T-cell (primary cell): ENCODE measurements around the gene ERBB2. TPM values are rescaled to one million over a fixed set of nuclear protein-coding genes. Genes with fewer than 3 reads are reported as not detected.
"Not testable (repeated sequence)": the region's sequence is repeated elsewhere in the genome, so short reads cannot be mapped to it uniquely, and the experiment has no call there.

Source experiments
- ATAC-seq, 4 experiments: fragments of 200-7000 bp in 3 of 4; fragments of 150-1000 bp in 1 of 4; cut with Tn5 transposase; replicated peaks in 1 of 4; 1 replicate in 3 of 4; 2 replicates in 1 of 4; pipeline ENCODE4 v1.10.0; 2021; ENCODE audit warnings: moderate library complexity in 3 of 4, mild to moderate bottlenecking in 2 of 4, moderate number of reproducible peaks in 1 of 4
- CTCF ChIA-PET, 2 donors: fragments of 300-600 bp; sonication (Branson Sonifier 250); formaldehyde crosslinking; loops; one replicate each; lab custom pipeline; 2022; ENCODE audit warnings: antibody characterized with exemption in 2 of 2; lab: Charles Lee
- POLR2A ChIA-PET, 2 donors: fragments of 300-600 bp; sonication (Branson Sonifier 250); formaldehyde crosslinking; loops; one replicate each; lab custom pipeline; 2022; ENCODE audit warnings: antibody characterized with exemption in 2 of 2; lab: Charles Lee
- DNase-seq, 35 experiments: peaks; one replicate each; pipeline versions ENCODE4 v3.0.0 to v3.0.0-alpha.2; 2013 to 2023
- H3K27ac ChIP-seq: one replicate; pipeline ENCODE4 v1.5.1; 2013; ENCODE audit warnings: low read length
- H3K27me3 ChIP-seq, 2 experiments: replicated peaks in 1 of 2; 1 replicate in 1 of 2; 2 replicates in 1 of 2; pipeline versions ENCODE4 v1.6.1 to v1.7.0; 2013; ENCODE audit warnings: low read length in 1 of 2, mixed read lengths in 1 of 2; ENCODE audit not compliant: control insufficient read depth in 2 of 2, insufficient read depth in 2 of 2; ENCODE audit errors: extremely low read depth in 1 of 2
- H3K36me3 ChIP-seq, 2 donors: 1 replicate in 1 of 2; 2 replicates in 1 of 2; pipeline versions ENCODE4 v1.6.1 to v1.7.0; 2013; ENCODE audit warnings: low read length in 1 of 2; ENCODE audit not compliant: control insufficient read depth in 2 of 2, insufficient read depth in 1 of 2; ENCODE audit errors: extremely low read depth in 1 of 2
- H3K4me1 ChIP-seq, 2 experiments: 1 replicate in 1 of 2; 2 replicates in 1 of 2; pipeline versions ENCODE4 v1.6.1 to v1.7.0; 2013; ENCODE audit warnings: low read length in 2 of 2, mixed read lengths in 1 of 2; ENCODE audit not compliant: insufficient read depth in 2 of 2, control insufficient read depth in 1 of 2; ENCODE audit errors: extremely low read depth in 1 of 2
- H3K4me3 ChIP-seq, 2 donors: 1 replicate in 1 of 2; 2 replicates in 1 of 2; pipeline versions ENCODE4 v1.5.1 to v1.7.0; 2013; ENCODE audit warnings: mild to moderate bottlenecking in 2 of 2, low read length in 1 of 2, moderate library complexity in 1 of 2; ENCODE audit not compliant: control insufficient read depth in 1 of 2; ENCODE audit errors: extremely low read depth in 1 of 2
- H3K9me3 ChIP-seq: 2 replicates; pipeline ENCODE4 v1.7.0; 2013
- H3K27ac Mint-ChIP-seq, 2 donors: one replicate each; pipeline ENCODE4 v1.8.0; 2020 to 2021; ENCODE audit warnings: mild to moderate bottlenecking in 2 of 2, mixed read lengths in 2 of 2
- H3K27me3 Mint-ChIP-seq, 2 donors: one replicate each; pipeline ENCODE4 v1.8.0; 2021 to 2022; ENCODE audit warnings: mixed read lengths in 2 of 2
- H3K36me3 Mint-ChIP-seq: one replicate; pipeline ENCODE4 v1.8.0; 2021; ENCODE audit warnings: mixed read lengths
- H3K4me1 Mint-ChIP-seq, 3 donors: one replicate each; pipeline ENCODE4 v1.8.0; 2020 to 2022; ENCODE audit warnings: mixed read lengths in 3 of 3, mild to moderate bottlenecking in 1 of 3
- H3K4me3 Mint-ChIP-seq, 3 donors: one replicate each; pipeline ENCODE4 v1.8.0; 2020 to 2022; ENCODE audit warnings: mild to moderate bottlenecking in 3 of 3, mixed read lengths in 3 of 3, moderate library complexity in 3 of 3
- H3K9me3 Mint-ChIP-seq, 3 donors: one replicate each; pipeline ENCODE4 v1.8.0; 2020 to 2022; ENCODE audit warnings: mixed read lengths in 3 of 3
- WGBS: methylation state at CpG from one replicate; pipeline ENCODE4 v1.1.5; 2013; ENCODE audit warnings: missing lambda C conversion rate; ENCODE audit not compliant: insufficient coverage; 5-methylcytosine and 5-hydroxymethylcytosine counted together
- total RNA-seq, 35 experiments: library from RNA in 6 of 35; stranded (reverse) in 6 of 35; fragments of 120-200 nt in 1 of 35; gene quantifications; one replicate each; pipeline versions ENCODE4 v1.2.1 to v1.2.4 and lab custom pipeline; 2013 to 2026

ERBB2 gene
- total RNA-seq, 5 donors from 2014 or later (not counting 1 experiment from before 2014, with no cell fraction given): 4.1 to 8.8 (median 6.0) TPM

- peaks cover 0 to 18% of the 10 kb centered on the region in 2 donors for H3K27me3 Mint-ChIP-seq
- peaks cover under 1 to 2% of the 10 kb centered on the region in 2 experiments for H3K4me1 ChIP-seq
- peaks cover 0 to 48% of the 10 kb centered on the region in 2 experiments for H3K27me3 ChIP-seq
- H3K4me1 Mint-ChIP-seq: peaks cover 0 to 11% (median 0%) of the 10 kb centered on the region in 3 donors
- peaks cover 0 to 2% of the 10 kb centered on the region in 2 donors for H3K36me3 ChIP-seq
- no peak overlapping the region for H3K4me3 ChIP-seq
- no peak overlapping the region for H3K27ac ChIP-seq
- H3K27ac Mint-ChIP-seq: no peak overlapping the region
- WGBS: 96% methylated on average over 4 of the region's 8 CpGs
- no peaks in the 10 kb centered on the region for H3K9me3 ChIP-seq
- no peaks in the 10 kb centered on the region for H3K36me3 Mint-ChIP-seq
- no peaks in the 10 kb centered on the region for H3K9me3 Mint-ChIP-seq
- POLR2A ChIA-PET: no interaction called here
- no peak overlapping the region for H3K4me3 Mint-ChIP-seq
- CTCF ChIA-PET: no interaction called here
- DNase-seq (no peak), ATAC-seq (no peak)
Observed at GRCh38 chr17:39744836-39745215, 45.0 kb downstream of the ERBB2 start.

DNA sequence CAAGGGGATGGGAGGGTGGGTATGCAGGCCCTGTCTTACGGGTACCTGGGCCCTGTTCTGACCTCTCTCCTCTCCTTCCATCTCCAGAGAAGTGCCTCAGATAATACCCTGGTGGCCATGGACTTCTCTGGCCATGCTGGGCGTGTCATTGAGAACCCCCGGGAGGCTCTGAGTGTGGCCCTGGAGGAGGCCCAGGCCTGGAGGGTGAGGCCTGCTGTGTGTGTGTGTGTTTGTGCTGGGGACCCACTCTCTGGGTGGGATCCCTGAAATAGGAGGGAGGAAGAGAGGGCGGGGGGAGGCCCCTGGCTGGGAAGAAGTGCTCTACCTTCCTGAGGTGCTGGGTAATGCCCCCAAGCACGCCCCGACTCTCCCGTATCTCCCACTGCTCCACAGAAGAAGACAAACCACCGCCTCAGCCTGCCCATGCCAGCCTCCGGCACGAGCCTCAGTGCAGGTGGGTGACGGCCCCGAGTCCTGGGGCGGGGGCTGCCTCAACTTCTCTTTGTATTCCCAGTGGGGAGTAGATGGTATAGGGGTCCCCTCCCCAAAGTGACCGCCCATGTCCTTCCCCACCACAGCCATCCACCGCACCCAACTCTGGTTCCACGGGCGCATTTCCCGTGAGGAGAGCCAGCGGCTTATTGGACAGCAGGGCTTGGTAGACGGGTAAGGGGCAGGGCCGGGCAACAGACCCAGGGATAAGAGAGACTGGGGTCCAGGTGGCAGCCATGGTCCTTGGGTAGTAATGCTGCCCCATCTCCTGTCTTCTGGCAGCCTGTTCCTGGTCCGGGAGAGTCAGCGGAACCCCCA lies 45.7 kb downstream of the ERBB2 start:
- H3K36me3 Mint-ChIP-seq: no peaks in the 10 kb centered on the region
- DNase-seq: no peak
- no peak overlapping the region for H3K27ac Mint-ChIP-seq
- H3K27ac ChIP-seq: no peak overlapping the region
- no peaks in the 10 kb centered on the region for H3K9me3 ChIP-seq
- POLR2A ChIA-PET: no interaction called here
- H3K4me1 Mint-ChIP-seq: peaks cover 0 to 4% (median 0%) of the 10 kb centered on the region in 3 donors
- peaks cover 0 to 43% of the 10 kb centered on the region in 2 experiments for H3K27me3 ChIP-seq
- no peaks in the 10 kb centered on the region for H3K9me3 Mint-ChIP-seq
- no peak overlapping the region for H3K4me3 ChIP-seq
- CTCF ChIA-PET: interaction anchor here in 1 of 2 donors (0.6 kb wide), 1 partner anchor 16 kb away, joined by 3 read pairs; no protein-coding TSS in a partner anchor
- no peak overlapping the region for H3K4me3 Mint-ChIP-seq
- no peak for ATAC-seq
- no peaks in the 10 kb centered on the region for H3K4me1 ChIP-seq
- peaks cover 0 to 2% of the 10 kb centered on the region in 2 donors for H3K36me3 ChIP-seq
- 98% methylated on average over 11 of the region's 23 CpGs for WGBS
- H3K27me3 Mint-ChIP-seq: peaks cover 0 to 11% of the 10 kb centered on the region in 2 donors

GRCh38 chr17:39746145-39746461 lies 46.2 kb downstream of the ERBB2 start:
- ChIA-PET CTCF (interaction anchor here in 1 of 2 donors (0.6 kb wide), 1 partner anchor 16 kb away, joined by 3 read pairs; no protein-coding TSS in a partner anchor), POLR2A (no interaction called here)
- ATAC-seq (no peak), DNase-seq (no peak)
- H3K4me1 ChIP-seq: no peaks in the 10 kb centered on the region
- no peaks in the 10 kb centered on the region for H3K9me3 Mint-ChIP-seq
- H3K4me3 ChIP-seq: no peak overlapping the region
- H3K27me3 Mint-ChIP-seq: peaks cover 0 to 6% of the 10 kb centered on the region in 2 donors
- 100% methylated on average over 2 of the region's 7 CpGs for WGBS
- H3K4me3 Mint-ChIP-seq: no peak overlapping the region
- no peak overlapping the region for H3K27ac ChIP-seq
- H3K9me3 ChIP-seq: no peaks in the 10 kb centered on the region
- peaks cover 0 to 2% of the 10 kb centered on the region in 2 donors for H3K36me3 ChIP-seq
- no peak overlapping the region for H3K27ac Mint-ChIP-seq
- H3K36me3 Mint-ChIP-seq: no peaks in the 10 kb centered on the region
- H3K4me1 Mint-ChIP-seq: no peaks in the 10 kb centered on the region
- H3K27me3 ChIP-seq: peaks cover 0 to 41% of the 10 kb centered on the region in 2 experiments

- Histone ChIP-seq H3K9me3 (no peaks in the 10 kb centered on the region), H3K36me3 (peaks cover 0 to 2% of the 10 kb centered on the region in 2 donors), H3K27me3 (peaks cover 0 to 28% of the 10 kb centered on the region in 2 experiments), H3K4me1 (peaks cover 0 to 11% of the 10 kb centered on the region in 2 experiments), H3K4me3 (no peak overlapping the region), H3K27ac (no peak overlapping the region)
- POLR2A ChIA-PET: no interaction called here
- Mint-ChIP-seq H3K27me3 (peaks cover 0 to 3% of the 10 kb centered on the region in 2 donors), H3K9me3 (no peaks in the 10 kb centered on the region), H3K27ac (no peak overlapping the region), H3K36me3 (no peaks in the 10 kb centered on the region), H3K4me1 (peaks cover 3 to 8% (median 5%) of the 10 kb centered on the region in 3 donors), H3K4me3 (no peak overlapping the region)
- CTCF ChIA-PET: no interaction called here
- no peak for ATAC-seq
- 100% methylated on average over 3 of the region's 4 CpGs for WGBS
- no peak for DNase-seq
Observed at GRCh38 chr17:39747745-39748144, 47.9 kb downstream of the ERBB2 start.

GRCh38 chr17:39748444-39749034 lies 48.7 kb downstream of the ERBB2 start:
- H3K27ac ChIP-seq, H3K27ac Mint-ChIP-seq, H3K4me3 Mint-ChIP-seq, DNase-seq, H3K9me3 ChIP-seq, H3K36me3 ChIP-seq, H3K27me3 Mint-ChIP-seq, ATAC-seq, H3K4me3 ChIP-seq, H3K9me3 Mint-ChIP-seq, H3K36me3 Mint-ChIP-seq, POLR2A ChIA-PET: not testable (repeated sequence)
- WGBS: 100% methylated on average over 1 of the region's 8 CpGs
- H3K27me3 ChIP-seq: peaks cover 0 to 20% of the 10 kb centered on the region in 2 experiments
- peaks cover 10 to 16% (median 12%) of the 10 kb centered on the region in 3 donors for H3K4me1 Mint-ChIP-seq
- CTCF ChIA-PET: interaction anchor here in 1 of 2 donors (1.1 kb wide), 1 partner anchor 127 kb away, joined by 3 read pairs; no protein-coding TSS in a partner anchor
- peaks cover 2 to 19% of the 10 kb centered on the region in 2 experiments for H3K4me1 ChIP-seq

DNA sequence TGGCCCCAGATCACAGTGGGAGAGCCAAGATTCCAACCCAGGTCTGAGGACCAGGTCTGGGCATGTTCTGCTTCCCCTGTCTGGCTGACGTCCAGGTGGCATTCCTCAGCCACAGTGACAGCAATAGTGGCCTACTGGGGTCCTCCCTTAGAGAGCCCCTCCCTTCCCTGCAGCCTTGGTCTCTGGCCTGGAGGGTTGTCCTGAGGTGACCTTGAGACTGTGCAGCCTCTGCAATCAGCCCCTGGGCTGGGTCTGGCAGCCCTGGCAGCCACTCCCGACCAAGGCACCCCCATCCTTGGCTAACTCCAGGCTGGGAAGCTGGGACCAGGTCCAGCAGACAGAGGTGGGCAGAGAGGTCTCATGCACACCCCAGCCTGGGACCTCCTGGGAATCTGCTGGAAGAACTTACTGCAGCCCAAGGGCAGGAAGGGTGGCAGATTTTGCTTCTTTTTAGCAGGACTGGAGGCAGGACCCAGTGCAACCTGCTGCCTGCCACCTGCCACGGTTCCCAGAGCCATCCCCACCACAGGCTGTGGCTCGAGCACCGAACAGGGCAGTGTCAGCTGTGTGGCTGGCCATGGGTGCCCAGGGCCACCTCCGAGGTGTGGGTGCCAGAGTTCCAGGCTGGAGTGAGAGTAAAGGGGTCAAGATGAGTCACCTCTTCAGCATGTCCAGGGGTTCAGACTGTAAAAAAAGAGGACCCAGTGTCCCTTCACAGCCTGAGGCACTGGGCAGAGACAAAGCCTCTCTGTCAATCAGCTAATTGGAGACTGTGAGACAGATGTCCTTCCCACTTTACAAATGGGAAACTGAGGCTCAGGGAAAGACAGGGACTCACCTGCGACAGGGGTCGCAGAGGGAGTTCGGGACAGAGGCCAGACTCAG lies 50.5 kb downstream of the ERBB2 start:
- no peaks in the 10 kb centered on the region for H3K9me3 Mint-ChIP-seq
- H3K27ac Mint-ChIP-seq: no peak overlapping the region
- no peak overlapping the region for H3K4me3 Mint-ChIP-seq

More for the DNA sequence above, 50.5 kb downstream of the ERBB2 start:
- H3K4me3 ChIP-seq: no peak overlapping the region
- ChIA-PET POLR2A (interaction anchor here in 1 of 2 donors (0.7 kb wide), 1 partner anchor 32 kb away, joined by 4 read pairs; no protein-coding TSS in a partner anchor), CTCF (interaction anchor here in 1 of 2 donors (0.6 kb wide), 1 partner anchor 73 kb away, joined by 5 read pairs; no protein-coding TSS in a partner anchor)
- no peaks in the 10 kb centered on the region for H3K27me3 Mint-ChIP-seq
- H3K4me1 ChIP-seq: peaks cover 7 to 30% of the 10 kb centered on the region in 2 experiments
- WGBS: 81% methylated on average over 5 of the region's 9 CpGs
- H3K36me3 ChIP-seq: no peaks in the 10 kb centered on the region
- H3K4me1 Mint-ChIP-seq: peaks cover 15 to 22% (median 18%) of the 10 kb centered on the region in 3 donors
- no peaks in the 10 kb centered on the region for H3K9me3 ChIP-seq
- H3K27ac ChIP-seq: no peak overlapping the region
- ATAC-seq: no peak
- no peaks in the 10 kb centered on the region for H3K36me3 Mint-ChIP-seq
- H3K27me3 ChIP-seq: peaks cover 0 to 5% of the 10 kb centered on the region in 2 experiments
- DNase-seq: no peak
